ENCODE results near the gene ROCK2. TPM values are rescaled to one million over a fixed set of nuclear protein-coding genes. Genes with fewer than 3 reads are reported as not detected.

The ROCK2 gene
- total and polyA plus RNA-seq, 2 of the 13 experiments (the other 11 are each of a cell fraction or from before 2014, with no cell fraction given): 38.1 to 119 TPM

DNA sequence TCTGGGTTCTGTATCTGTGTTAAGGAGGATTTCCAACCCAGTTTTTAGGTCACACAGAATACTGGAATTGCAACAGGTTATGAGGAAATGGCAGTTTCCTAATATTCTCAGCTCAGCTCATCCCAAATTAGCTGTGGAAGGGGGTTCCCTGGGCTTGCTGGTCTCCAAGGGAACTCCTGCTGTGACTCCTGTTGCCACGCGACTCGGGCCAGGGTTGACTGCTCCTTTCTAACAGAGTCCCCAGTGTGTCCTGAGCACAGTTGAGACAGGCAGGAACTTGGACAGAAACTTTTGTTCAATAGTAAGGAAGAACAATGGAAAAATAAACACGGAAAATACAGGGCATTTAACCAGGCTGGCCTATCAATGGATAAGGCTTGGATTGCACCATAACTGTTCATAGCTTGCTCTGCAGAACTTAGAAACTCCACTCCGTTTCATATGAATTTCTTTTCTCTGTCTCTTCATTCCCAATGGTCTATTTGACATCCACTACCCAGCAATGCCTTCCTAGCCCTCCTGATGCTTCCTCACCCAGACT is 3.8 kb upstream of the ROCK2 start (continued):
- TF ChIP-seq SKIL (CRISPR knock-in tag; IDR thresholded peaks at IDR 0.05; ENCODE audit: borderline replicate concordance): no peak
- no peak for TF ChIP-seq ZBTB21 (CRISPR knock-in tag; IDR thresholded peaks at IDR 0.05)
- TF ChIP-seq E2F5 (CRISPR knock-in tag; conservative IDR thresholded peaks at IDR 0.05): no peak
- no peak for TF ChIP-seq TCF12 (IDR thresholded peaks at IDR 0.05)
- no peak for TF ChIP-seq TCF12 (CRISPR knock-in tag; IDR thresholded peaks at IDR 0.05)
- no peak for TF ChIP-seq NFIB (CRISPR knock-in tag; IDR thresholded peaks at IDR 0.05; ENCODE audit: borderline replicate concordance)
- TF ChIP-seq, protein P1, sequence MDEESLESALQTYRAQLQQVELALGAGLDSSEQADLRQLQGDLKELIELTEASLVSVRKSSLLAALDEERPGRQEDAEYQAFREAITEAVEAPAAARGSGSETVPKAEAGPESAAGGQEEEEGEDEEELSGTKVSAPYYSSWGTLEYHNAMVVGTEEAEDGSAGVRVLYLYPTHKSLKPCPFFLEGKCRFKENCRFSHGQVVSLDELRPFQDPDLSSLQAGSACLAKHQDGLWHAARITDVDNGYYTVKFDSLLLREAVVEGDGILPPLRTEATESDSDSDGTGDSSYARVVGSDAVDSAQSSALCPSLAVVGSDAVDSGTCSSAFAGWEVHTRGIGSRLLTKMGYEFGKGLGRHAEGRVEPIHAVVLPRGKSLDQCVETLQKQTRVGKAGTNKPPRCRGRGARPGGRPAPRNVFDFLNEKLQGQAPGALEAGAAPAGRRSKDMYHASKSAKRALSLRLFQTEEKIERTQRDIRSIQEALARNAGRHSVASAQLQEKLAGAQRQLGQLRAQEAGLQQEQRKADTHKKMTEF (CRISPR knock-in tag; IDR thresholded peaks at IDR 0.05): peak; percentile 33; the same call in 1 of the 2 replicates
- TF ChIP-seq GATAD2A (CRISPR knock-in tag; IDR thresholded peaks at IDR 0.05): peak; percentile 61
- no peak for TF ChIP-seq ZNF230 (CRISPR knock-in tag; IDR thresholded peaks at IDR 0.05)
- TF ChIP-seq BRCA1 (CRISPR knock-in tag; IDR thresholded peaks at IDR 0.05): no peak
- peak; percentile 67; the same call in 1 of the 2 replicates for TF ChIP-seq MYNN (CRISPR knock-in tag; IDR thresholded peaks at IDR 0.05; ENCODE audit: low read depth)
- TF ChIP-seq FOSL2 (CRISPR knock-in tag; IDR thresholded peaks at IDR 0.05): 0 out of 2 replicates have a peak, but pooled peaks have one; percentile 17
- TF ChIP-seq MZF1 (CRISPR knock-in tag; IDR thresholded peaks at IDR 0.05; ENCODE audit: borderline replicate concordance): no peak
- no peak for TF ChIP-seq GTF3A (CRISPR knock-in tag; conservative IDR thresholded peaks at IDR 0.05)
- no peak for TF ChIP-seq ZNF678 (CRISPR knock-in tag; IDR thresholded peaks at IDR 0.05)
- TF ChIP-seq KLF6 (CRISPR knock-in tag; IDR thresholded peaks at IDR 0.05): peak; percentile 57; the same call in 1 of the 2 replicates
- no peak for TF ChIP-seq THAP8 (CRISPR knock-in tag; IDR thresholded peaks at IDR 0.05; ENCODE audit: borderline replicate concordance)
- TF ChIP-seq ZSCAN20 (CRISPR knock-in tag; IDR thresholded peaks at IDR 0.05; ENCODE audit: borderline replicate concordance): no peak
- TF ChIP-seq SP1 (IDR thresholded peaks at IDR 0.05): no peak
- TF ChIP-seq SP1 (CRISPR knock-in tag; IDR thresholded peaks at IDR 0.05): 0 out of 2 replicates have a peak, but pooled peaks have one; percentile 23
- TF ChIP-seq KMT2B (CRISPR knock-in tag; IDR thresholded peaks at IDR 0.05): no peak
- TF ChIP-seq, protein P2, sequence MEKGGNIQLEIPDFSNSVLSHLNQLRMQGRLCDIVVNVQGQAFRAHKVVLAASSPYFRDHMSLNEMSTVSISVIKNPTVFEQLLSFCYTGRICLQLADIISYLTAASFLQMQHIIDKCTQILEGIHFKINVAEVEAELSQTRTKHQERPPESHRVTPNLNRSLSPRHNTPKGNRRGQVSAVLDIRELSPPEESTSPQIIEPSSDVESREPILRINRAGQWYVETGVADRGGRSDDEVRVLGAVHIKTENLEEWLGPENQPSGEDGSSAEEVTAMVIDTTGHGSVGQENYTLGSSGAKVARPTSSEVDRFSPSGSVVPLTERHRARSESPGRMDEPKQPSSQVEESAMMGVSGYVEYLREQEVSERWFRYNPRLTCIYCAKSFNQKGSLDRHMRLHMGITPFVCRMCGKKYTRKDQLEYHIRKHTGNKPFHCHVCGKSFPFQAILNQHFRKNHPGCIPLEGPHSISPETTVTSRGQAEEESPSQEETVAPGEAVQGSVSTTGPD (CRISPR knock-in tag; IDR thresholded peaks at IDR 0.05): no peak
- no peak for TF ChIP-seq ZNF563 (CRISPR knock-in tag; IDR thresholded peaks at IDR 0.05)
- no peak for TF ChIP-seq ZNF329 (CRISPR knock-in tag; IDR thresholded peaks at IDR 0.05; ENCODE audit: low read depth)
- TF ChIP-seq KMT2A (CRISPR knock-in tag; IDR thresholded peaks at IDR 0.05): peak; percentile 34; the same call in 1 of the 2 replicates
- TF ChIP-seq ZNF713 (CRISPR knock-in tag; IDR thresholded peaks at IDR 0.05): no peak
- no peak for TF ChIP-seq ZNF629 (CRISPR knock-in tag; conservative IDR thresholded peaks at IDR 0.05)

All from HepG2 (cell line).